GM18868 (cell line): ENCODE data around the gene ARL15.

Experiments
- ATAC-seq: cut with Tn5 transposase; IDR thresholded peaks from one replicate; pipeline ENCODE4 v1.9.1; 2021; ENCODE audit warnings: mild to moderate bottlenecking, moderate library complexity; ENCODE audit not compliant: unreplicated experiment

The ARL15 gene

DNA sequence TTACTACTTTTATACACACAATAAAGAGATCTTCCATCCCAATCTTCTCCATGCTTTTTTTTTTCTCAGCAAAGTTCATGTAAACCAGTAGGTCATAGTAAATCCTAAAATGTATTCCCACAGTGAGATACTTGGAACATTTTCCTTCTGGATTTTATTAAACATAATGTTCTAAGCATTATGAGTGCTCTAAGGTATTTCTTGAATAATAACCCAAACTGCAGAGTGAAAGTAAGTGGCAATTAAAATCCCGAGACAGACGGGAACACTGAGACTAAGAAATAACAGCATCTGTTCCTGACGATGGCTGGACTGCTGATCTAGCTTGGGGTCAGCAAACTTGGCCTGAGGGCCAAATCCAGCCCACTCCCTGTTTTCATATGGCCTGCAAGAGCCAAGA is 359.8 kb downstream of the ARL15 start:
- ATAC-seq: no peak

DNA sequence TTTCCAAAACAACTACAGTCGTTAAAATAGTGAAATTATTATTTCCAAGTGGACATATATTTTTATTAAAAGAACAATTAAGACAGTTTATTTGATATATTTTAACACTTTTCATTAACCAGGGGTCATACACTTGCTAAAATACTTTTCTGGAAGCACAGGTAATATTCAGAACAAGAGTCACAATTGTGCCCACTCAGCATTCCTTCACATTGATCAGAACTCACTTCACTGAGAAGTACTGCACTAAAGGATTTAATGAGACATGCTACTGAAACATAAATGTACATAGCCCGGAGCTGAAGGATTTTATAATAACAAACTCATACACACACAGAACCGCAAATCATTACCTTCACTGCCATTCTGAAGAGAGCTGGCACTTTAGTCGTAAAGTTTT is 361.8 kb downstream of the ARL15 start:
- ATAC-seq: no peak

DNA sequence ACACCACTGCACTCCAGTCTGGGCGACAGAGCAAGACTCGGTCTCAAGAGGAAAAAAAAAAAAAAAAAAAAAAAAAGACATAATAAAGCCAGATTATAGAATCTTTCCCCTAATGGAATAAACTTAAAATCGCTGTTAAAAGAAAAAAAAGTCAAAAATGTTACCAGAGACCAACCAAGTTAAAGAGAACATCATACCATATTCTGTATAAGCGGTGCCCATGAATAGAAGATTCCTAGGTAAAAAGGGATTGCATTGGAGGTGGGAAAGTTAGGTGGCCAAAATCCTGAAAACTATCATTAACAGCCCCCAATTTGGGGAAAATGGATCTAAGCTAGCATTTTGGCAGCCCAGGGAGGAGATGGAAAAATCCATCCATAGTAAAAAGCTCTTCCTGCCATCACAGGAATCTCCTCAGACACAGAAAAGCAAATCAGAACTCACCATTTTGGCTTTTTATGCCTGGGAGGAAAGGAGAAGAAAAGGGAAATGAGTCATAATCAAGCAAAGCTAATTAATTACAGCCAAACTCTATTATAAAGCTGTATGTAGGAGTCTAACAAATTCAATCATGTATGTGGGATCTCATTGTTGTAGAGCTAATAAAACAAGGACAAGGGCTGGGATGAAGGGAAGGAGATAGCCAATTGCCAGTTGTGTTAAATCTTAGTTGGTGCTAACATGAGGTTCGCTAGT is 363.8 kb downstream of the ARL15 start:
- ATAC-seq: no peak

DNA sequence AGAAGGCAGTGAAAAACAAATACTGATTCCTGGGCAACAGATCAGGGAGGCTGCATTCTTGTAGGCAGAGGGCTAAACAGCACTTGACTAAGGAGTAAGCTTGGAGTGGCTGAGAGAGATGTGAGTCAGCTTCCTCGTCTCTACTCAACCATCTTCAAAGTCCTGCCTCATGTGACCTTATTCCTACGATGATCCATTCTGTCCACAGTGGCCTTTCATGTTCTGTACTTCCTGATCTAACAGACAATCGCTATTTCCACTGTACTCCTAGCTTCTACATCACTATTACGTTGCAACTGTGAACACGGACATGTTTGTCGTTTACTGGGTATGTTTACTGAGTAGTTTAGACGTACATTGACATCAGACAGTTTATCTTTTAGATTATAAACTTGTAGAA is 365.4 kb downstream of the ARL15 start:
- ATAC-seq: no peak

DNA sequence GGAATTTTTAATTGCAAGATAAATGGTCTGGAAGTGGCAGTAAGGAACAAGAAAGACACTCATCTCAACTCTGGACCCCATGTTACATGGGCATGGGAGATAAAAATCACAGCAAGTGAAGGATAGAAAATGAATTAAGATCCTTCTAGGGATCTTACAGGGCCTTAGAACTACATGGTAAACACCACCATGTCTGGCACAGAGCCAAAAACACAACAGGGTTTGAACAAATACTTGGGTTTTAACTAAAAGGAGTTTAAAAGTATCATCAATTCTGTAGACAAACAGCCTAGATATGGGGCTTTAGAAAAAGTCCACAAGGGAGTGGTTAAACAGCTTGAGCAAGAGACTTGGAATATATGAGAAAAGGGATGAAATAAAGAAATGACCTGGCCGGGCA is 366.4 kb downstream of the ARL15 start:
- ATAC-seq: no peak

DNA sequence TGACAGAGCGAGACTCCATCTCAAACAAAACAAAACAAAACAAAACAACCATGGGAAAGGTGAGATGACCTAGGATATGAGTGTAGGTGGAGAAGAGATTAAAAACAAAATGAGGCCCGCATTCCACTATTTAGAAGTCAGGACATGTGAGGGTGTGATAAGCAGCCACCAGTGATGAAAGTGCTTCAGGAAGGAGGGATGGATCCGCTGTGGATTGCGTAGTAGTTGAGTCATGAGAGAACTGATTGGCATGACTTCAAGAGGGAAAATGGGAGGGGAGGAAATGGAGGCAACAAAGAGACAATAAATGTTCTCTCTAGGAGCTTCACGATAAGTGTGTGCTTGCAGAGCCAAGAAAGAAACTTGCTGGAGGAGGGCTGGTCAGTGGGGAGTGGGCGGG is 367.6 kb downstream of the ARL15 start:
- ATAC-seq: no peak

DNA sequence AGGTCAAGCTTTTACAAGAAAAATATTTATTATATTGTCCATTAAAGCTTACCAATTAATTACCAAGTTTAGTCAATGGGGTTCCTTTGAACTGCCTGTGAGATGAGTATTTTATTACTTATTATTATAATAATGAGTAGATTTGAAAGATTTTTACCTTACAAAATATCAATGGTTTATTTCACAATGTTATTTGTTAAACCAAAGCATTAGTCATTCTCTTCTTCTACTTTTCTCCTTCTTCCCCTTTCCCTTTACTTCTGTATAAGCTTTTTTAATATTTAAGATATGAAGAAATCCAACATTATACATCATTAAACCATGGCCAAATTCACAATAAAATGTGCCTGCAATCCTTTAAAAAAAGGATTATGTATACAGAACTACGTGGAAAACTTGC is 369.5 kb downstream of the ARL15 start:
- no peak for ATAC-seq

DNA sequence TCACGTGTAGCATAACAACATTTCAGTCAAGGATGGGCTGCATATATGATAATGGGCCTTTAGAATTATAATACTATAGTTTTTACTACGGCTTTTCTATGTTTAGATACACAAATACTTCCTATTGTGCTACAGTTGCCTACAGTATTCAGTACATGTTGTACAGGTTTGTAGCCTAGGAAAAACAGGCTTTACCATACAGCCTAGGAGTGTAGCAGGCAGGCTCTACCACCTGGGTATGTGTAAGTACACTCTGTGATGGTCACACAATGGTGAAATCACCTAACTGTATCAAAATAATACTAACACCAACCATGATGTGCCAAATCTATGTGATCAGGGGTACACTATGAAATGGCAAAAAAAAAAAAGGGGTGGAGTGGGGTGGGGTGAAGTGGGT is 372.9 kb downstream of the ARL15 start:
- no peak for ATAC-seq

DNA sequence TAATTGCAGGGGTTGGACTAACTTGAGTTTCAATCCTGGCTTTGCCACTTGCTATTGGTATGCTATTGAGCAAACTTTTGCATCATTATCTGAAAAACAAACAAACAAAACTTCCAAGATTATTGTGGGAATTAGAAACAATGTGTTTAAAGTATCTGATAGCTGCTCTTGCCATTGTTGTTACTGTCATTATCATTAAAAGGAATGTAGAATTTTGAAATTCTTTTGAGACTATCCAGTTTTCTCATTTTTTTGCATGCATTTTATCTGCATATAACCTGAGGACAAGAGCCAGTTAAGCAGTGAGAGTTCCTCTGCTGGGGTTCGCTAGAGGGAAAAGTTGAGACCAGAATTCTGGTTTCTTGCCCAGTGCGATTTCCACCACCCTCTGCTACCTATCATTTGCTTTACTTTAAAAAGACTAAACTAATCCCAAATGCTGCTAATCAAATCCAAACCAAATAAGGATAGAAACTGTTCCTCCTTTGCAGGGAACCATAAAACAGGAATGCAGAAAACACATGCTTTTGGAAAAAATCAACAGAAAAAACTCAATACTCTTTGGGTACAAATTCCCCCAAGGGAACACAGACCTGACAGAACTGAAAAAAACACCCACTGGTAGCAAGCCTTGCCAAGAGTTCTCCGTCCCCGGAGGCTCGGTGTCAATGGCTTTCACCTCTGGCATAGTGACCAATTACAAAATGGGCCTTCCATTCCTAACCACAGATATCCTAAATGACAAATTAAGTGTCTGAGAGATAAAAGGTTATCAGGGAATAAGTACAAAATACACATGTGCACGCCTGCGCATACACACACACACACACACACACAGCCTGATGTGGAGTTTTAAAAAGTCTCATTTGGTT is 373.7 kb downstream of the ARL15 start:
- ATAC-seq: no peak

DNA sequence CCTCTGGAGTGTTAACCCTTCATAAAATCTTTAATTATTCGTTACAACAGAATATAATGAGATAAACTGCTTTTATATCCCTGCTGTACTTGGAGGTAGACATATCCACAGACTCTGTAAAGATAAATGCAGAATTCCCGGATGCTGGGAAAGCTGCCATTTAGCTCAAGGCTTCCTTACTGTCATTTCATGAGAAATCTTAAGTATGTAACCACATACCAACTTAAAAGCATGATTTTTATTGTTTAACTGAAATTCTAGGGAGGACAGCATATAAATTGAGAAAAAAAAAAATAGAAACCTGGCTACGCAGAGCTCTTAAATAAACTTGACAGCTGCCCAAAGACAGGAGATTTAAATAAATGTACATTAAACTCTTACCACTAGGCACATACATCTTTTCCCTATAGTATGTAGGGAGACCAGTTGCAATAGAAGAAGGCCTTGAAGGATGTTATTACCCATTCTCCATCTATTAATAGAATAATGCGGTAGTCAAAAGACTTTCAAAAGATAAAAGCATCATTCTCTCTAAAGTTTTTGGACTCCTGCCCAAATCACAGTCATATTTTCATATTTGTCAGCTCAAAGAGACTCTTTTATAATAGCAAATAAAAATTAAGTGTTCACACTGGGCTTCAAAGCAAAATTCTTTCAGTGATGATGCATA is 376.1 kb downstream of the ARL15 start:
- ATAC-seq: no peak

DNA sequence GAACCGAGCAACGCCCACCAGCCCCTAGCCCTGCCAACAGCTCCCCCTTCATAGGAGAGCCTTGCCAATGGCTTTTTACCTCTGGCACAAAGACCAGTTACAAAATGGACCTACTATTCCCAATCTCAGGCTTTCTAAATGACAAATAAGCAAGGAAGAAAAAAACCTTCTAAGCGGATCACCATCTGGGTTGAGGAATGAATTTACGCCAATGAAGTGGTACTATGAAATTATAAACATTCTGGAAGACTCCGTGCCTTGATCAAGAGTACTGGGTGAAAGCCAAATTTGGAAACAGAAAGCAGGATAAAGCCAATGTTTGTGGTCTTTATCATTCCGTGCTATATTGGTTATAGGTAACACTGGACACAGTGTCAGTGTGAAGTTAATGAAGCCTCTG is 378.0 kb downstream of the ARL15 start:
- no peak for ATAC-seq

DNA sequence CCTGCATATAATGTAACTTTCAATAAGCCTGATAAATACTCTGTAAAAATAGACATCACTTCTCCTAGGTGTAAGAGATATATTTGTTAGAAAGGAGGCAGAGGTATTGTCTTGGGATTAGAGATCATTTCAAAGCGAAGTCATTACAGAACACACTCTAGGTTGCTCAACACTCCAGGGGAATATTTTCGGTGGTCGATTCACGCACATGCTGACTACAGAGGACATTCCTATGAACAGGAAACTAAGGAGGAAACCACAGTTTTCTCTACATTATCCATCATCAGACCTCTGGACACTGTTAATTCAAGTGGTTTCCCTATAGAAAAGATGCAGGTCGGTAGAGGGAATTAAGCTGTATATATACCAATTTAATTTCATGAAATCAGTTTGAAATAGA is 379.9 kb downstream of the ARL15 start:
- no peak for ATAC-seq

DNA sequence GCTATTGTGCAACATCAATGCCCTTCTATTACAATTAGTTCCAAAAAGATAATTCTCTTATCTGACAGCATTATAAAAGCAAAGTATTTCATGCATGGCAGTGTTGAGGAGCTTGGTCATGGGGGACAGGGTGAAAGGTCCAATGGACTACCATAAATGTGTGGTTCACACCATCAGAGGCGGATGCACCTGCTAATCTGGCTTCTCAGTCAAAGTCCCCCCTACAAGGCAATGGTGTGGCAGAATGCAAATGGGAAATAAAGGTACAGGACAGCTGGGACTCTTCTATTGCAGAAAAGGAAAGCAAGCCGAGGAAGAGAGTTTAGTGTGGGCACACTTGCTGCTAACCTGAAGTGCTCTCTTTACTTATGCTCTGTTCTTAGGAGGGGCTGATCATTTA is 380.8 kb downstream of the ARL15 start:
- no peak for ATAC-seq

DNA sequence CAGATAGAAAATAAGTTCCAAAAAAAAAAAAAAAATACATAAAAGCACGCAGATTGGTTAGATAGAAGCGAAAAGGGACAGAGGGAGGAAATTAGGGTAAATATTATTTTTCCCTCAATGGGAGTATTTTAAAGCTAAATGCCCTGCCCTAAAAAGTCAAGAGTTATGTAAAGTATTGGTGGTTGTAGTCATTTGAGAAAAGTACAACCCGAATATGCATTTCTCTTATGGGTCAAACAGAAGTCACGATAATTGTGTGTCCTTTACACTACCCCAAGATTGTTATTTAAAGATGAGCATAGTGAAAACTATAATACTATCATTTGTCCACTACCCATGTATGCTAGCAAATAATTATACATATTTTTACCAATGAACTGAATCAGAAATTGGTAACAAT is 381.2 kb downstream of the ARL15 start:
- no peak for ATAC-seq

DNA sequence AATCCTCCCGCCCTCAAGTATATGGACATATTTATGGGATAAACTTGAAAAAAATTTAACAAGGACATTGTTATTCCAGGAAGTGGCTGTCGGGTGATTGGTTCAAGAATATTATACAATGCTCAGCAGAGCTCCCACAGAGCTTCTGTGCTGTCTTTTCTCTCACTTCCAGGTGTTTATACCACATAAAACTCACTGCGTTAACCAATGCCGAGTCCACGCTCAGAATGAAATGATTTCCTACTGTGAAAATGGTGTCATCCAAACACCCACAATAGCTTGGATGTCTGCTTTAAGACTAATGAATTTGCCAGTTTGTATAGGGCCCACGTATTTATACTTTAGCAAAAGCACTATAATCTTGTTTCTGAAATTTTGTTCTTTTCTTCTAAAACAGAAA is 381.7 kb downstream of the ARL15 start:
- no peak for ATAC-seq

DNA sequence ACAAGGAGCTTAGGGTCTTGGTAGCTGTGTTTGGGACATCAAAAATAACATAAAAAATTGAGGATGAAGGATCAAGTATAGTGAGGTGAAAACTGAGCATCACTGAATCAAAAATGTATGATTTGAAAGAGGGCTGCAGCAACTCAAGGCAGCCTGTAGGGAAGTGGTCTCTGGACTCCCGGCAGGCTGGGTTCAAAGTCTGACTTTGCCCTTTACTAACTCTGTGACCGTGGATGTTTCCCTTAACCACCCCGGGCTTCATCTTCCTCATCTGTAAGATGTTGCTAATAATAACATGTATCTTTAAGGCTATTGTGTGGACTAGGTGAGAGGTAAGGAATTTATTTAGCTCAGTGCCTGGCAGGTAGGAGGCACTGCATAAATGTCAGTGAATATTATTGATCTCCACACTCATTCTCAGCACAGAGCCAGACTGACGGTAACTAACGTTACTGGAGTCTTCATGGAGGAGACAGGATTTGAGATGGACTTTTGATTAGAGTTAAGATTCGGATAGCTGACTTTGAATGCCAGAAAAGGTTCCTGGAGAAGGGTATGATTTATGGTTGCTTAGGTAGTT is 382.6 kb downstream of the ARL15 start:
- no peak for ATAC-seq

DNA sequence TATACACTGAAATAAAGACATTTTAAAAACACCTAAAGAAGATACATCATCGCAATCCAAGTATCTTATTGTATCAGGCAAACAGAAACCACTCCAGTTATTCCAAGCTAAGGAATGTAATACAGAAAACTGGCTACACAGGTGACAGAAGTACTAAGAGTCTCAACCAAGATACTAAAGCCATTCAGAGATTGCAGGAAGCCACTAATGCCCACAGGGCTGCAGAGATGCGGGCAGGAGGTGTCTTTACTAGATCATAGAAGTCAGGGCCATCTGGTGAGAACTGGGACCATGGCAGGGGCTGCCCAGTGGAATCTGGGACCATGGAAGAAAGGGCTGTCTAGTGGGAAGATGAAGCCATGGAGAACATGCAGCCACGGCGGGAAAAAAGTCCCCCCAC is 384.3 kb downstream of the ARL15 start:
- no peak for ATAC-seq

DNA sequence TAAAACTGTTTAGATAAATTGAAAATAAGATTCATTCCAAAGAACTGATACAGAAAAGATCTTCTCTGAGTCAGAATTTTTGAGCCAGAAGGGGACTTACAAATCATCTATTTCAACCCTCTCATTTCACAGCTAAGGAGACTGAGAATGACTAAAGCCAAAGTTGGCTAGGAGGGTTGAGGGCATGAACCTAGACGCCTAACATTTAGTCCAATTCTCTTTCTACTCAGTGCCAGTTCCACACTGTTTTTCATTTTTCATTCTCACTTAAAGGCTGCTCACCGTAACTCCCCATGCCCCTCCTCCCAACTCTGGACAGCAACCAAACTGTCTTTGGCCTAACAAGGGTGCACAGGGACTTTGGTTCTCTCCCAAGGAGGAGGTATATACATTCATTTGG is 386.0 kb downstream of the ARL15 start:
- no peak for ATAC-seq

DNA sequence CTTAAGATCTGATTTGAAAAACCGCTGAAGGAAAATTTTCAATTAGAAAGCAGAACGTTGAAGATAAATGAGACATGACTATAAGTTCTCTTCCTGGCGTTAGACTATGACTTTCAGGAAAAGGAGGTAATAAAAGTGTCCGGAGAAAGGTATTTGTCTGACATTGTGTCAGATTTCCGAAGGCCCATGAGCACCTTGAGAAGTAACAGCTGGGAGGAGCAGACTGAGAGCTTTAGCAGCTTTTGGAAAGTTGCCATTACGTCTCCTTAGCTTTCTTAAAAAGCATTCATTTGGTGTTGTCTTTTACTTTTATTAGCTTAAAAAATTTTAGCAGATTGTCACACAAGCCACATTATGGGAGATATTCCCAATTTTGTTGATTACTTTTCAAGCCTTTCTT is 386.4 kb downstream of the ARL15 start:
- no peak for ATAC-seq

DNA sequence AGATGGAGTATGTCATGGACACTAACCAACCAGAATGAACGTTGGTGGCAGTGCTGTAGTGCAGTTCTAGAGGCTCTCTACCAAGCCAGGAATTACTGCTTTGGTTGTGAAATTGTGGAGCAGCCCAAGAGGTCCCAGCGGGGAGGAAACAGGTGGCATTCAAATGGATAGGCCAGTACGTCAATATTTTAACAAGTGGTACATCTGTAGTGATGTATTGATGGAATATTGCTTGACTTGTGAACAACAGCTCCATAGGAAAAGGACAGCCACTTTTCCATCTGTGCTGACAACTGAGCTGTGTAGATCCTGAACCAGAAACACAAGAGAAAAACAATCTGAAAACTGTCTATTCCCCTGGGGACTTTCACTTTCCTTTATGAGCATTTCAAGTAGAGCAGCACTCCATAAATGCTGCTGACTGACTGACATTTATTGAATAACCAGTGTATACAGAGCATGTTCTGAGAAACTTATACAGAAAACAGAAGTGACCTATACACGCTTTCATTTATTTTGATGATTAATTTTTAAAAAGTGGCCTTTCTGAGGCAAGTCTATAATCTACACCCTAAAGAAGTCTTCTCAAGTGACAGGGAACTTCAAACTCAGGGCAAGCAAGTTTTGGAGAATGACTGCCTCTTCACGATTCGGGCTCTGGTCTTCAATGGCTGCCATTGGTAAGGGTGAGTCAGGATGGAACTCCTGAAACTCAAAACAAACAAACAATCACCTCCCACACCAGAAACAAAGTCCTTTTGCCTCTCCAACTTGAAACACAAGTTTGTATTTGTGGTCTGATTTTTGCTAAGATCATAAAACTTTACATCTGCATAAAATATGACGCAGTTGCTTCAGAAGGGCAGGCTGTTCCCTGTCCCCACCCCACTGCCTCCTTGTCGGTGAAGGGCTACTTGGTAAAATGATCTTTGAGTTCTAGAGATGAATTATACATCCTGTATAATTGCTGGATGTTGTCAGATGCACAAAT is 387.6 kb downstream of the ARL15 start:
- ATAC-seq: peak; percentile 53
